K562 (cell line): ENCODE results near the gene CNTF. TPM values are rescaled to one million over a fixed set of nuclear protein-coding genes. Genes with fewer than 3 reads are reported as not detected.

Source experiments
- CC2D1A ChIP-seq: fragments of 450-650 bp; IDR thresholded peaks from 2 replicates; pipeline ENCODE4 v1.6.1; 2017; ENCODE audit warnings: mild to moderate bottlenecking
- CREM ChIP-seq: IDR thresholded peaks from 2 replicates; pipeline ENCODE4 v1.6.1; 2014; ENCODE audit warnings: antibody characterized with exemption, low read depth
- ELF4 ChIP-seq: fragments of 450-650 bp; formaldehyde crosslinking; IDR thresholded peaks from 2 replicates; pipeline ENCODE4 v1.4.0; 2022; ENCODE audit warnings: missing genetic modification characterization
- FUS ChIP-seq: fragments of 200-400 bp; formaldehyde crosslinking; optimal IDR thresholded peaks from 2 replicates; pipeline ENCODE3; 2017; ENCODE audit warnings: low read depth, low read length
- HDAC2 ChIP-seq: fragments of 450-650 bp; IDR thresholded peaks from 2 replicates; pipeline ENCODE4 v1.6.1; 2016; ENCODE audit warnings: mild to moderate bottlenecking
- KAT2B ChIP-seq: IDR thresholded peaks from one replicate; pipeline ENCODE4 v1.6.1; 2012; ENCODE audit warnings: low read depth, mild to moderate bottlenecking, control low read depth, inconsistent platforms, low read length, moderate library complexity
- KDM5B ChIP-seq: fragments of 200-600 bp; sonication (generic); IDR thresholded peaks from 2 replicates; pipeline ENCODE4 v1.6.1; 2012; ENCODE audit warnings: low read depth, mild to moderate bottlenecking, moderate library complexity, low read length, control low read depth, inconsistent platforms; ENCODE audit not compliant: insufficient replicate concordance
- KLF10 ChIP-seq: fragments of 250-450 bp; sonication (Bioruptor Pico); IDR thresholded peaks from 2 replicates; pipeline ENCODE4 v1.6.1; 2021; ENCODE audit warnings: matching md5 sums
- MYC ChIP-seq, 2 experiments: fragments of 250-450 bp in 1 of 2; sonication (Bioruptor Pico) in 1 of 2; IDR thresholded peaks; 2 replicates each; pipeline versions ENCODE4 v1.5.1 to v1.6.1; 2012 to 2021; ENCODE audit warnings: low read depth in 2 of 2, borderline replicate concordance in 1 of 2, improper control_type of control experiment in 1 of 2, low read length in 1 of 2, mild to moderate bottlenecking in 1 of 2, moderate library complexity in 1 of 2
- NFATC3 ChIP-seq: fragments of 450-650 bp; IDR thresholded peaks from 2 replicates; pipeline ENCODE4 v1.6.1; 2017; ENCODE audit warnings: mild to moderate bottlenecking
- NFE2L1 ChIP-seq: fragments of 450-650 bp; IDR thresholded peaks from 2 replicates; pipeline ENCODE4 v1.6.1; 2016; ENCODE audit warnings: missing genetic modification characterization, low read depth, mild to moderate bottlenecking, missing compliant biosample characterization, moderate library complexity, borderline replicate concordance
- POLR2H ChIP-seq: IDR thresholded peaks from 2 replicates; pipeline ENCODE4 v1.6.1; 2016; ENCODE audit warnings: missing genetic modification characterization, low read depth, mild to moderate bottlenecking, control low read depth, missing compliant biosample characterization, moderate library complexity
- RBFOX2 ChIP-seq: fragments of 200-400 bp; formaldehyde crosslinking; IDR thresholded peaks from 2 replicates; pipeline ENCODE4 v1.6.1; 2017; ENCODE audit warnings: low read depth, mild to moderate bottlenecking, low read length, moderate library complexity
- RBM34 ChIP-seq: fragments of 200-400 bp; formaldehyde crosslinking; IDR thresholded peaks from 2 replicates; pipeline ENCODE4 v1.6.1; 2018; ENCODE audit warnings: low read length, borderline replicate concordance; ENCODE audit not compliant: insufficient read depth
- RHOXF2B ChIP-seq: fragments of 250-450 bp; sonication (Bioruptor Pico); conservative IDR thresholded peaks from 2 replicates; pipeline ENCODE4 v1.5.1; 2021
- SMAD2 ChIP-seq: fragments of 150-350 bp; IDR thresholded peaks from 2 replicates; pipeline ENCODE4 v1.6.1; 2014; ENCODE audit warnings: low read depth, mild to moderate bottlenecking, low read length
- SMARCE1 ChIP-seq: fragments of 450-650 bp; IDR thresholded peaks from 2 replicates; pipeline ENCODE4 v1.7.1; 2016; ENCODE audit warnings: mild to moderate bottlenecking
- SP2 ChIP-seq: IDR thresholded peaks from 2 replicates; pipeline ENCODE4 v1.6.1; 2011; ENCODE audit warnings: mild to moderate bottlenecking, low read depth, low read length, moderate library complexity; ENCODE audit not compliant: poor library complexity, severe bottlenecking; ENCODE audit errors: extremely low read depth
- STAG1 ChIP-seq: sonication (generic); formaldehyde crosslinking; IDR thresholded peaks from 2 replicates; pipeline ENCODE4 v1.5.0; 2020; ENCODE audit warnings: missing genetic modification reagents, borderline replicate concordance
- ZNF23 ChIP-seq: fragments of 250-450 bp; sonication (Bioruptor Pico); IDR thresholded peaks from 2 replicates; pipeline ENCODE4 v1.4.0; 2020; ENCODE audit warnings: mild to moderate bottlenecking
- ZNF316 ChIP-seq: fragments of 450-650 bp; IDR thresholded peaks from 2 replicates; pipeline ENCODE4 v1.6.1; 2016
- ZNF384 ChIP-seq: IDR thresholded peaks from 2 replicates; pipeline ENCODE4 v1.6.1; 2012; ENCODE audit warnings: low read depth, low read length, improper control_type of control experiment
- ZNF75A ChIP-seq: fragments of 450-650 bp; formaldehyde crosslinking; IDR thresholded peaks from 2 replicates; pipeline ENCODE4 v1.4.0; 2020; ENCODE audit warnings: mild to moderate bottlenecking
- polyA plus RNA-seq, 8 experiments: library from polyadenylated mRNA; depleted of rRNA in 4 of 8; stranded (reverse) in 5 of 8; unstranded in 3 of 8; fragments of >200 nt; fragmentation: Nextera tagmentation in 2 of 8; fragmentation: Illumina TruSeq in 1 of 8; extraction: Ambion mirVana in 2 of 8; extraction: Trizol in 1 of 8; gene quantifications; 2 replicates each; pipeline versions ENCODE4 v1.2.1 to v1.2.3, GENCODE V29; 2011 to 2014; ENCODE audit warnings: inconsistent platforms in 1 of 8, missing spikeins in 1 of 8
- total RNA-seq, 7 experiments: library from RNA; depleted of rRNA in 6 of 7; stranded (reverse); fragments of >200 nt in 6 of 7; fragmentation: Illumina TruSeq in 2 of 7; extraction: Trizol in 2 of 7; gene quantifications; 2 replicates each; pipeline versions ENCODE4 v1.2.1 to v1.2.3, GENCODE V29; 2011 to 2021; ENCODE audit warnings: low replicate concordance in 1 of 7
- TF ChIP-seq, protein P1 (sequence below), 2 experiments: fragments of 250-450 bp in 1 of 2; fragments of 450-650 bp in 1 of 2; sonication (Bioruptor Pico) in 1 of 2; IDR thresholded peaks; 2 replicates each; pipeline versions ENCODE4 v1.6.1 to v1.8.0; 2016 to 2021; ENCODE audit warnings: mild to moderate bottlenecking in 2 of 2, moderate library complexity in 2 of 2, missing compliant biosample characterization in 1 of 2, missing genetic modification characterization in 1 of 2
- TF ChIP-seq, protein P2 (sequence below): fragments of 250-450 bp; sonication (Bioruptor Pico); IDR thresholded peaks from 2 replicates; pipeline ENCODE4 v1.4.0; 2020; ENCODE audit warnings: mild to moderate bottlenecking
- TF ChIP-seq, protein P3 (sequence below): fragments of 250-450 bp; sonication (Bioruptor Pico); IDR thresholded peaks from 2 replicates; pipeline ENCODE4 v1.4.0; 2020; ENCODE audit warnings: mild to moderate bottlenecking, moderate library complexity, borderline replicate concordance

CNTF gene
- total and polyA plus RNA-seq, 9 of the 15 experiments (the other 6 are each of a cell fraction or from before 2014, with no cell fraction given), result 0.17 to 5.0 (median 2.3) TPM

DNA sequence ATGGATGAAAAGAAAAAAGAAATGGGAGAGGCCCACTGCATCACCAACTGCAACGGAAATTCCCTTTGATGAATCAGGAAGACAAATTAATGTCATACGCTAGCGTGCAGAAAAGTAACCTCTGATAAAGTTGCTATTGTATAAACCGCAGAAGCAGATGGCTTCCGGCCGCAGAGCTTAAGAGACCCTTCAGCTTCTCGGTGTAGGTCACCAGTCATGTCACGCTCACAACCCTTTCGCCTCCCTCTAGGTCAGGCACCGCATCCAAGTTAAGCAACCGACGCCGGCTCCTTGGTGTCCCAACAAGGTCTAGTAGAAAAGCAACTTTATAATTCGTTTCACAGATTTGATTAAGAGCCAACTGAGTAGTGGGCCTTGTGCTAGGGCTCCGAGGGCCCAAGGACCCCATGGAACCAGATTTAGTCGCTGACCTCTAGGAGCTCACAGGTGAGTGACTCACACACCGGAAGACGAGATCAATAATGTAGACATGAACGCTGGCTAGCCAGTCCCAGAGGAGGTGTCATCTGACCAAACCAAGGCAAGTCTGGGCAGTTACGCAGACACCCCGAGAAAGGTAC lies 44.8 kb upstream of the CNTF start (continued):
- peak; percentile 60 for TF ChIP-seq KDM5B
- TF ChIP-seq, protein P1, sequence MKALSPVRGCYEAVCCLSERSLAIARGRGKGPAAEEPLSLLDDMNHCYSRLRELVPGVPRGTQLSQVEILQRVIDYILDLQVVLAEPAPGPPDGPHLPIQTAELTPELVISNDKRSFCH (CRISPR knock-in tag; IDR thresholded peaks at IDR 0.05), result no peak
- TF ChIP-seq, protein P1 (tag; IDR thresholded peaks at IDR 0.05), result no peak
- TF ChIP-seq CREM, result no peak
- TF ChIP-seq ZNF384, result no peak
- TF ChIP-seq SP2, result no peak
- TF ChIP-seq FUS, result no peak
- TF ChIP-seq NFE2L1, result no peak
- TF ChIP-seq ZNF75A (CRISPR knock-in tag), result no peak
- peak; percentile 61 for TF ChIP-seq HDAC2
- TF ChIP-seq ELF4 (CRISPR knock-in tag), result no peak
- no peak for TF ChIP-seq ZNF23
- no peak for TF ChIP-seq RBM34
- no peak for TF ChIP-seq SMAD2
- TF ChIP-seq SMARCE1, result peak; percentile 77
- TF ChIP-seq STAG1 (CRISPR knock-in tag), result no peak
- TF ChIP-seq RHOXF2B (CRISPR knock-in tag), result no peak
- TF ChIP-seq, protein P2, sequence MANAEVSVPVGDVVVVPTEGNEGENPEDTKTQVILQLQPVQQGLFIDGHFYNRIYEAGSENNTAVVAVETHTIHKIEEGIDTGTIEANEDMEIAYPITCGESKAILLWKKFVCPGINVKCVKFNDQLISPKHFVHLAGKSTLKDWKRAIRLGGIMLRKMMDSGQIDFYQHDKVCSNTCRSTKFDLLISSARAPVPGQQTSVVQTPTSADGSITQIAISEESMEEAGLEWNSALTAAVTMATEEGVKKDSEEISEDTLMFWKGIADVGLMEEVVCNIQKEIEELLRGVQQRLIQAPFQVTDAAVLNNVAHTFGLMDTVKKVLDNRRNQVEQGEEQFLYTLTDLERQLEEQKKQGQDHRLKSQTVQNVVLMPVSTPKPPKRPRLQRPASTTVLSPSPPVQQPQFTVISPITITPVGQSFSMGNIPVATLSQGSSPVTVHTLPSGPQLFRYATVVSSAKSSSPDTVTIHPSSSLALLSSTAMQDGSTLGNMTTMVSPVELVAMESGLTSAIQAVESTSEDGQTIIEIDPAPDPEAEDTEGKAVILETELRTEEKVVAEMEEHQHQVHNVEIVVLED, result no peak
- TF ChIP-seq ZNF316, result no peak
- 0 out of 2 replicates have a peak, but pooled peaks have one; percentile 17 for TF ChIP-seq NFATC3
- TF ChIP-seq RBFOX2, result no peak
- TF ChIP-seq, protein P3, sequence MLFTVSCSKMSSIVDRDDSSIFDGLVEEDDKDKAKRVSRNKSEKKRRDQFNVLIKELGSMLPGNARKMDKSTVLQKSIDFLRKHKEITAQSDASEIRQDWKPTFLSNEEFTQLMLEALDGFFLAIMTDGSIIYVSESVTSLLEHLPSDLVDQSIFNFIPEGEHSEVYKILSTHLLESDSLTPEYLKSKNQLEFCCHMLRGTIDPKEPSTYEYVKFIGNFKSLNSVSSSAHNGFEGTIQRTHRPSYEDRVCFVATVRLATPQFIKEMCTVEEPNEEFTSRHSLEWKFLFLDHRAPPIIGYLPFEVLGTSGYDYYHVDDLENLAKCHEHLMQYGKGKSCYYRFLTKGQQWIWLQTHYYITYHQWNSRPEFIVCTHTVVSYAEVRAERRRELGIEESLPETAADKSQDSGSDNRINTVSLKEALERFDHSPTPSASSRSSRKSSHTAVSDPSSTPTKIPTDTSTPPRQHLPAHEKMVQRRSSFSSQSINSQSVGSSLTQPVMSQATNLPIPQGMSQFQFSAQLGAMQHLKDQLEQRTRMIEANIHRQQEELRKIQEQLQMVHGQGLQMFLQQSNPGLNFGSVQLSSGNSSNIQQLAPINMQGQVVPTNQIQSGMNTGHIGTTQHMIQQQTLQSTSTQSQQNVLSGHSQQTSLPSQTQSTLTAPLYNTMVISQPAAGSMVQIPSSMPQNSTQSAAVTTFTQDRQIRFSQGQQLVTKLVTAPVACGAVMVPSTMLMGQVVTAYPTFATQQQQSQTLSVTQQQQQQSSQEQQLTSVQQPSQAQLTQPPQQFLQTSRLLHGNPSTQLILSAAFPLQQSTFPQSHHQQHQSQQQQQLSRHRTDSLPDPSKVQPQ (CRISPR knock-in tag), result no peak
- no peak for TF ChIP-seq CC2D1A
- TF ChIP-seq MYC (IDR thresholded peaks at IDR 0.05; ENCODE audit: low read depth, low read length), result no peak; the same call in 1 of the 2 replicates
- peak; percentile 58; the same call in 1 of the 2 replicates for TF ChIP-seq MYC (CRISPR knock-in tag; IDR thresholded peaks at IDR 0.05; ENCODE audit: borderline replicate concordance, low read depth)
- TF ChIP-seq KAT2B, result no peak
- peak; percentile 77 for TF ChIP-seq POLR2H
- TF ChIP-seq KLF10 (CRISPR knock-in tag), result no peak
